ENCODE data around the gene NTRK2. TPM values are rescaled to one million over a fixed set of nuclear protein-coding genes. Genes with fewer than 3 reads are reported as not detected.

The NTRK2 gene
- total and polyA plus RNA-seq, 4 donors = 0.26 to 1.4 (median 0.56) TPM

DNA sequence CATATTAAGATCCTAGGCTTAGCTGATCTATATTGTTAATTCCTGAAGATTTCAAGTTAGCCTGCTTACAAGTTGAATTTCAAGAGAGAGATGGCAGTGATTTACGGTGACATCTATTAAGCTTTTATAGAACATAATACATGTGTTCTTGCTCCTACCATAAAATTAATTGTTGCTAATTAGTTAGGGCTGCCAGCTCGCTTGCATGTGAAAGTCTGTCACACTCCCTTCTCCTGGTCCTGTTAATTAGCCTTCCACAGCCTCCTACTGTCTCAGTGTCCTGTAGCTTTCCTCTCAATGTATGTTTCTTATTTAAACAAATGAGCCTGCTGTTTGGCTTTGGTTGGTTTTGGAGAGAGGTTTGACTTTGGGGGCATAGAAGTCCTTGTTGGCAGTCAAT, 247.2 kb downstream of the NTRK2 start:
- H3K4me1 ChIP-seq (ENCODE audit: control insufficient read depth in 4 of 4, insufficient read depth in 4 of 4, low read length in 3 of 4) = no peaks in the 10 kb centered on the region
- TF ChIP-seq RXRA (IDR thresholded peaks at IDR 0.05) = no peak
- TF ChIP-seq, protein P1, sequence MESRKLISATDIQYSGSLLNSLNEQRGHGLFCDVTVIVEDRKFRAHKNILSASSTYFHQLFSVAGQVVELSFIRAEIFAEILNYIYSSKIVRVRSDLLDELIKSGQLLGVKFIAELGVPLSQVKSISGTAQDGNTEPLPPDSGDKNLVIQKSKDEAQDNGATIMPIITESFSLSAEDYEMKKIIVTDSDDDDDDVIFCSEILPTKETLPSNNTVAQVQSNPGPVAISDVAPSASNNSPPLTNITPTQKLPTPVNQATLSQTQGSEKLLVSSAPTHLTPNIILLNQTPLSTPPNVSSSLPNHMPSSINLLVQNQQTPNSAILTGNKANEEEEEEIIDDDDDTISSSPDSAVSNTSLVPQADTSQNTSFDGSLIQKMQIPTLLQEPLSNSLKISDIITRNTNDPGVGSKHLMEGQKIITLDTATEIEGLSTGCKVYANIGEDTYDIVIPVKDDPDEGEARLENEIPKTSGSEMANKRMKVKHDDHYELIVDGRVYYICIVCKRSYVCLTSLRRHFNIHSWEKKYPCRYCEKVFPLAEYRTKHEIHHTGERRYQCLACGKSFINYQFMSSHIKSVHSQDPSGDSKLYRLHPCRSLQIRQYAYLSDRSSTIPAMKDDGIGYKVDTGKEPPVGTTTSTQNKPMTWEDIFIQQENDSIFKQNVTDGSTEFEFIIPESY (IDR thresholded peaks at IDR 0.05) = no peak
- TF ChIP-seq, protein P2, sequence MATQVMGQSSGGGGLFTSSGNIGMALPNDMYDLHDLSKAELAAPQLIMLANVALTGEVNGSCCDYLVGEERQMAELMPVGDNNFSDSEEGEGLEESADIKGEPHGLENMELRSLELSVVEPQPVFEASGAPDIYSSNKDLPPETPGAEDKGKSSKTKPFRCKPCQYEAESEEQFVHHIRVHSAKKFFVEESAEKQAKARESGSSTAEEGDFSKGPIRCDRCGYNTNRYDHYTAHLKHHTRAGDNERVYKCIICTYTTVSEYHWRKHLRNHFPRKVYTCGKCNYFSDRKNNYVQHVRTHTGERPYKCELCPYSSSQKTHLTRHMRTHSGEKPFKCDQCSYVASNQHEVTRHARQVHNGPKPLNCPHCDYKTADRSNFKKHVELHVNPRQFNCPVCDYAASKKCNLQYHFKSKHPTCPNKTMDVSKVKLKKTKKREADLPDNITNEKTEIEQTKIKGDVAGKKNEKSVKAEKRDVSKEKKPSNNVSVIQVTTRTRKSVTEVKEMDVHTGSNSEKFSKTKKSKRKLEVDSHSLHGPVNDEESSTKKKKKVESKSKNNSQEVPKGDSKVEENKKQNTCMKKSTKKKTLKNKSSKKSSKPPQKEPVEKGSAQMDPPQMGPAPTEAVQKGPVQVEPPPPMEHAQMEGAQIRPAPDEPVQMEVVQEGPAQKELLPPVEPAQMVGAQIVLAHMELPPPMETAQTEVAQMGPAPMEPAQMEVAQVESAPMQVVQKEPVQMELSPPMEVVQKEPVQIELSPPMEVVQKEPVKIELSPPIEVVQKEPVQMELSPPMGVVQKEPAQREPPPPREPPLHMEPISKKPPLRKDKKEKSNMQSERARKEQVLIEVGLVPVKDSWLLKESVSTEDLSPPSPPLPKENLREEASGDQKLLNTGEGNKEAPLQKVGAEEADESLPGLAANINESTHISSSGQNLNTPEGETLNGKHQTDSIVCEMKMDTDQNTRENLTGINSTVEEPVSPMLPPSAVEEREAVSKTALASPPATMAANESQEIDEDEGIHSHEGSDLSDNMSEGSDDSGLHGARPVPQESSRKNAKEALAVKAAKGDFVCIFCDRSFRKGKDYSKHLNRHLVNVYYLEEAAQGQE (IDR thresholded peaks at IDR 0.05) = no peak
- H3K27ac ChIP-seq (ENCODE audit: low read depth in 1 of 2, low read length in 2 of 2) = no peak overlapping the region
- H3K36me3 ChIP-seq (ENCODE audit: control insufficient read depth in 4 of 4, insufficient read depth in 3 of 4, low read depth in 1 of 4, low read length in 3 of 4) = no peaks in the 10 kb centered on the region
- 67% methylated on average over 2 of the region's 2 CpGs for WGBS
- H3K9me3 ChIP-seq (ENCODE audit: control insufficient read depth in 4 of 4, low read length in 3 of 4) = no peaks in the 10 kb centered on the region
- H3K27me3 ChIP-seq (ENCODE audit: control insufficient read depth in 4 of 4, insufficient read depth in 4 of 4, low read length in 3 of 4) = peaks cover 0 to 9% (median 0%) of the 10 kb centered on the region in 4 donors
- DNase-seq (ENCODE audit: low spot score) = no peak
- H3K4me3 ChIP-seq (ENCODE audit: low read depth in 1 of 3, low read length in 3 of 3) = no peak overlapping the region
- H3K9ac ChIP-seq (ENCODE audit: low read depth in 1 of 2, low read length in 2 of 2) = no peak overlapping the region

DNA sequence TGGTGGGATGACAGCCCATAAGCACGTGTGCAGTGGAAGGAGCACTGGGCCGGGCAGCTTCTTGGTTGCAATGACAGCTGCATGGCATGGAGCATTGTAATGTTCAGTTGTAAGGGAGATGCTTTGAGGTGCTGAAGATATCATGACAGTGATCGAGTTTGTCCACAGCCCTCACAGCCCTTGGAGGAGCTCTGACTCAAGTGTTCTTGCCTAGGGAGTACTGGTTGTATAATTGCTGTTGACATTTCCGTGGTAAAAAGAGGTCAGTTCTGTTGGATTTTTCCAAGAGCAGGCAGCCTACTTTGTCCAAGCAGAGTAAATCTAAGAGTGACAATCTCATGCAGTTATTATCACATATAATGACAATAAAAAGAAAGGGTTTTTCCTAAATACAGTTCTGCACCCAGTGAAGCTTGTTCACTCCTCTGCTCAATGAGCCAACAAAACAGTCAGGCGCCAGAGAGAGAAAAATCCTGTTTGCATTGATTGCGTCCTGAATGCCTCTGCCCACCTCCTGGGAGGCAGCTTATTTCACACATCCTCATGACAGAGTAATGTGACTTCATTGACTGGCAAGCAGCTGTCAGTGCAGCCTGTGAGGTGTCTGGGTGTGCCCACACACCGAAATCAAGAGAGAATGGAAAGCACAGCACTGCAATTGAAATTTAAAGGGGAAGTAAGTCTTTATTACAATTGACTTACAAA, 248.0 kb downstream of the NTRK2 start:
- TF ChIP-seq NR2F2 (IDR thresholded peaks at IDR 0.05) = no peak
- no peak for TF ChIP-seq YY1 (IDR thresholded peaks at IDR 0.05)
- TF ChIP-seq HNF4G (IDR thresholded peaks at IDR 0.05) = no peak
- TF ChIP-seq, protein P3, sequence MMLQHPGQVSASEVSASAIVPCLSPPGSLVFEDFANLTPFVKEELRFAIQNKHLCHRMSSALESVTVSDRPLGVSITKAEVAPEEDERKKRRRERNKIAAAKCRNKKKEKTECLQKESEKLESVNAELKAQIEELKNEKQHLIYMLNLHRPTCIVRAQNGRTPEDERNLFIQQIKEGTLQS (IDR thresholded peaks at IDR 0.05) = no peak
- no peak for TF ChIP-seq GABPA (IDR thresholded peaks at IDR 0.05 in 1 of 2, conservative IDR thresholded peaks at IDR 0.05 in 1 of 2)
- TF ChIP-seq FOXA2 (IDR thresholded peaks at IDR 0.05) = no peak
- no peak for TF ChIP-seq HNF4A (conservative IDR thresholded peaks at IDR 0.05)
- TF ChIP-seq, protein P1 (IDR thresholded peaks at IDR 0.05) = no peak
- TF ChIP-seq EGR1 (IDR thresholded peaks at IDR 0.05; ENCODE audit: low read depth in 2 of 2) = no peak
- TF ChIP-seq JUND (IDR thresholded peaks at IDR 0.05) = no peak
- TF ChIP-seq TAF1 (conservative IDR thresholded peaks at IDR 0.05) = no peak
- TF ChIP-seq FOXA1 (IDR thresholded peaks at IDR 0.05) = no peak
- TF ChIP-seq, protein P4, sequence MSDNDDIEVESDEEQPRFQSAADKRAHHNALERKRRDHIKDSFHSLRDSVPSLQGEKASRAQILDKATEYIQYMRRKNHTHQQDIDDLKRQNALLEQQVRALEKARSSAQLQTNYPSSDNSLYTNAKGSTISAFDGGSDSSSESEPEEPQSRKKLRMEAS (IDR thresholded peaks at IDR 0.05) = no peak
- TF ChIP-seq, protein P5, sequence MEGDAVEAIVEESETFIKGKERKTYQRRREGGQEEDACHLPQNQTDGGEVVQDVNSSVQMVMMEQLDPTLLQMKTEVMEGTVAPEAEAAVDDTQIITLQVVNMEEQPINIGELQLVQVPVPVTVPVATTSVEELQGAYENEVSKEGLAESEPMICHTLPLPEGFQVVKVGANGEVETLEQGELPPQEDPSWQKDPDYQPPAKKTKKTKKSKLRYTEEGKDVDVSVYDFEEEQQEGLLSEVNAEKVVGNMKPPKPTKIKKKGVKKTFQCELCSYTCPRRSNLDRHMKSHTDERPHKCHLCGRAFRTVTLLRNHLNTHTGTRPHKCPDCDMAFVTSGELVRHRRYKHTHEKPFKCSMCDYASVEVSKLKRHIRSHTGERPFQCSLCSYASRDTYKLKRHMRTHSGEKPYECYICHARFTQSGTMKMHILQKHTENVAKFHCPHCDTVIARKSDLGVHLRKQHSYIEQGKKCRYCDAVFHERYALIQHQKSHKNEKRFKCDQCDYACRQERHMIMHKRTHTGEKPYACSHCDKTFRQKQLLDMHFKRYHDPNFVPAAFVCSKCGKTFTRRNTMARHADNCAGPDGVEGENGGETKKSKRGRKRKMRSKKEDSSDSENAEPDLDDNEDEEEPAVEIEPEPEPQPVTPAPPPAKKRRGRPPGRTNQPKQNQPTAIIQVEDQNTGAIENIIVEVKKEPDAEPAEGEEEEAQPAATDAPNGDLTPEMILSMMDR (IDR thresholded peaks at IDR 0.05; ENCODE audit: low read depth, low read length, missing input control) = no peak
- TF ChIP-seq, protein P2 (IDR thresholded peaks at IDR 0.05) = no peak
- TF ChIP-seq RAD21 (IDR thresholded peaks at IDR 0.05) = no peak
- no peak for TF ChIP-seq SP1 (IDR thresholded peaks at IDR 0.05)
- TF ChIP-seq RXRA (IDR thresholded peaks at IDR 0.05) = no peak

More for the DNA sequence above, 248.0 kb downstream of the NTRK2 start:
- no peak overlapping the region for H3K27ac ChIP-seq (ENCODE audit: low read depth in 1 of 2, low read length in 2 of 2)
- no peak for DNase-seq (ENCODE audit: low spot score)
- no peaks in the 10 kb centered on the region for H3K36me3 ChIP-seq (ENCODE audit: control insufficient read depth in 4 of 4, insufficient read depth in 3 of 4, low read depth in 1 of 4, low read length in 3 of 4)
- H3K27me3 ChIP-seq (ENCODE audit: control insufficient read depth in 4 of 4, insufficient read depth in 4 of 4, low read length in 3 of 4) = peaks cover 0 to 9% (median 0%) of the 10 kb centered on the region in 4 donors
- no peak overlapping the region for H3K9ac ChIP-seq (ENCODE audit: low read depth in 1 of 2, low read length in 2 of 2)
- H3K4me1 ChIP-seq (ENCODE audit: control insufficient read depth in 4 of 4, insufficient read depth in 4 of 4, low read length in 3 of 4) = no peaks in the 10 kb centered on the region
- no peaks in the 10 kb centered on the region for H3K9me3 ChIP-seq (ENCODE audit: control insufficient read depth in 4 of 4, low read length in 3 of 4)
- 42% methylated on average over 7 of the region's 7 CpGs for WGBS
- no peak overlapping the region for H3K4me3 ChIP-seq (ENCODE audit: low read depth in 1 of 3, low read length in 3 of 3)
